HG03103 (cell line): ENCODE results near the gene FAM200A.
"Not testable (repeated sequence)": the region's sequence is repeated elsewhere in the genome, so short reads cannot be mapped to it uniquely, and the experiment has no call there.

Source experiments
- ATAC-seq: cut with Tn5 transposase; IDR thresholded peaks from one replicate; pipeline ENCODE4 v1.9.1; 2021; ENCODE audit warnings: low read depth; ENCODE audit not compliant: unreplicated experiment

Gene FAM200A

DNA sequence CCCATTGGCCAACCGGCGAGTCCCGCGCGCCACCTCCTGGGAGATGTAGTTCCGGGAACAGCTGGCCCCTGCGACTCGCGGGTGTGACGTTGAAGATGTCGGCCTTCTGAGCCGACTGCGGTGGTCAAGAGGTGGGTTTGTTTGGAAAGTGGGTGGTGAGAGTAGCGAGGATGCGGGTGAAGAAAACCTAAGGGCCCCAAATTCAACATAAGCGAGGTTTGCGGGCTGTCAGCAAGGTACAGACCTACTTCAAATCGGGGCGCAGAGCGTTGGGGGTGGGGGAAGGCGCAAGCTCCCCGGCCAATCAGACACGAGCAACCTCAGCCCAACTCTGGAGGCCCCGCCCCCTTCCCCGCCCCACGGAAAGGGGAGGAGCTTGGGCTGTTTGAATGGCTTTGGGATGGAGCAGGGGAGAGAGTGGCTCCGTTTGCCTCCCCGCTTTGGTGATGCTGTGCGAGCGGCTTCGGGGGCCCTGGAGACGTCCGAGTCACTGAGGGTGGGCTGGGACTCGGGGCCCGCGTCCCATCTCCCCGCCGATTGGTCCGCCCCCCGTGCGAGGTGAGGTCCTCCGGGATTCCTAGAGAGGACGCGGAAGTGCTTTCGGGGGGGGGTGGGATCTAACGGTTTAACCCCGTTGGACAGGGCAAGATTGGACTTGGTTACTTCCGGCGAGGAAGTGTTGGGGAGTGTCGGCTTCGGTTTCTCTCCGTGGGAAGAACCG is 47.2 kb downstream of the FAM200A start, which contains the start of gene ZKSCAN5:
ZKSCAN5 (plus strand) TSS at position 60 of the 721 bp plus-strand sequence. CDS start 1,383 bp downstream, outside the sequence.
- peak; percentile 48 for ATAC-seq

DNA sequence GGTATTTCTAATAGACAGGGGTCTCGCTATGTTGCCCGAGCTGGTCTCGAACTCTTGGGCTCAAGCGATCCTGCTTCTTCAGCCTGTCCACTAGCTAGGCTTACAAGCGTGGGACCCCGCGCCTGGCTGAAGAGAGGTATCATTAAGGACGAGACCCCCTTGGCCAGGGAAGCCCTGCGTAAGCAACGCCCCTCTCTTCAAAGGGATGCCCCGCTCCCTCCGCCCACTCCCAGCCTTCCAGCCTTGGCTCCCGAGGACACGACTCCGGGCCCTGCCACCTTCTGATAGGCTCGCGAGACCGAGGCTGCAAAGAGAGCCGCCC is 47.7 kb downstream of the FAM200A start:
- ATAC-seq, result peak; percentile 84

DNA sequence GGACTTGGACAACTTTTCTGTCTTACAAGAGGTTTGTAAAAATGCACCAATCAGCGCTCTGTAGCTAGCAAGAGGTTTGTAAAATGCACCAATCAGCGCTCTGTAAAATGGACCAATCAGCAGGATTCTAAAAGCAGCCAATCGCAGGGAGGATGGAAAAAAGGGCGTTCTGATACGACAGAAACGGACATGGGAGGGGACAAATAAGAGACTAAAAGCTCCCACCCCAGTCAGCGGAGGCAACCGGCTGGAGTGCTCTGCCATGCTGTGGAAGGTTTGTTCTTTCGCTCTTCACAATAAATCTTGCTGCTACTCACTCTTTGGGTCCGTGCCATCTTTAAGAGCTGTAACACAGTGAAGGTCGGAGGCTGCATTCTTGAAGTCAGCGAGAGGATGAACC is 50.7 kb downstream of the FAM200A start:
- ATAC-seq, result not testable (repeated sequence)

DNA sequence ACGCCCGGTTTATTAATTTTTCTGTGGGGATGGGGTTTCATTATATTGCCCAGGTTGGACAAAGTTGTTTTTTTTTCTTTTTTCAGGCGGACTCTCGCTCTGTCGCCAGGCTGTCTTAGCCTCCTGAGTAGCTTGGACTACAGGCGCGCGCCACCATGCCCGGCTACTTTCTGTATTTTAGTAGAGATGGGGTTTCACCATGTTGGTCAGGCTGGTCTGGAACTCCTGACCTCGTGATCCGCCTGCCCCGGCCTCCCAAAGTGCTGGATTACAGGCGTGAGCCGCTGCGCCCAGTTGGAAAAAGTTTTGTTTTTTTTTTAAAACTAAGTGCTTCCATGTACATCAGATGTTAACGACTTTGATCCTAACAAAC is 51.3 kb downstream of the FAM200A start:
- no peak for ATAC-seq

DNA sequence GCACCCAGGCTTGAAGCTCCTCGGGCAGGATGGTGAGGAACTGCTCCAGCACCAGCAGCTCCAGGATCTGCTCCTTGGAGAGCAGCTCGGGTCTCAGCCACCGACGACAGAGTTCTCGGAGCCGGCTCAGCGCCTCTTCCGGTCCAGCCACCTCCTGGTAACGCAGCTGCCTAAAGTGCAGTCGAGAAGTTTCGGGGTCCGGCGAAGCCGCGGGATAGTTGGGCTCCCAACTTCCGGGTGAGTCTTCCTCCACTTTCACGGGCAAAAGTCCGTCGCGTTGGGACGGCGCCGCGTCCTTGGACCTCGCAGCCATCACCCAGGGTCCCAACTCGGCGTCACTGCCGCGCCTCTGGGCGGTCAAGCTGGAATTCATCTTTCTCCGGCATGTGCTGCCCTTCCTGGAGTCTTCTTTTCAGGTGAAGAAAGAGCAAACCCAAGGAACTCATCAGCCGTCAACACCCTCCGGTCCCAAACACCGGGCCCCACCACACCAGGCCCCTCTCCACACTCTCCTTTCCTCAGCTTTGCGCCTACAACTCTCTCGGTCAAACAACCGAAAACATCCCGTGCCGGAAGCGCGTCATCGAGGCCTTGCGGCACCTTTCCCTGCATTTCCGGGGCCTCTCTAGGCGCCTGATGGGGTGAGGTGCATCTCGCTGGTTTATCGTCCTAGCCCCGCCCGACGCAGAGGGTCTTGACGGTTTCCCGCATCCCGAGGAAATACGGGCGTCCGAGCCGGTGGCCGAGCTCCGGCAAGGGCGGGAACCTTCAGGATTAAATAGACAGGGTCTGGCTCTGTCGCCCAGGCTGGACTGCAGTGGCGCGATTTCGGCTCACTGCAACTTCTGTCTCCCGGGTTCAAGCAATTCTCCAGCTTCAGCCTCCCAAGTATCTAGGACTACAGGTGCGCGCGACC is 51.9 kb downstream of the FAM200A start, which contains the start of gene ZNF394:
ZNF394 (minus strand) TSS at position 561 of the 916 bp plus-strand sequence; CDS start at position 373, 188 bp downstream.
- peak; percentile 34 for ATAC-seq

DNA sequence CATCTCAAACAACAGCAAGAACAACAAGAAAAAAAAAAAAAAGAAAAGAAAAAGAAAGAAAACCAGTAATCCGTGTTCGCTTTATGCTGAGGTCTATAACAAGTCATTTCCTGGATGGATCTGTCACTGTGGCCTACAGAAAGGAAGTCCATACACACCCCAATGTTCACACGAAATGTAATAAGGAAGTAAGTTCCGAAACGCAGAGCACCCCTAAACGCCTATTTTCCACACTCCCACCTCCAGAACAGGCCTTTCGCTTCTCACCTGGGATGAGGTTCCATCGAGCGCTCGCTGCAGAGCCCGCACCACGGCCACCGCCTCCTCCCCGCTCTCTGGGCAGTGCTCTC is 52.6 kb downstream of the FAM200A start:
- ATAC-seq, result peak; percentile 14

DNA sequence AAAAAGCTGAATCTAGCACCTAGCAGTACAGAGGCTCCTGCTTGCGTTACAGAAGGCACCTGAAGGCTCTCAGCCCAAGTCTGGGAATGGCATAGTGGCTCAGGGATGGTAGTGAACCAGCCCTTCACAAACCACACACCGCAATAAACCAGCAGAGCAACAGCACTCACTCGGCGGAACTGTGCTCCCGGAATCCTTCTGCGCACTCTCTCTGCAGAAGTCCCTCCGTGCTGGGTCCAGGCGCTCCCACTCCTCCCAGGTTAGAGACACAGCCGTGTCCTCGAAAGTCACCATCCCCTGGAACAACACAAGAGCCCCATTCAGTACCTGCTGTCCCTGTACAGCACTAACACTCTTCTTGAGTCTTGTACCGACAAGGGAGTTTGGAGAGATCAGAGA is 53.4 kb downstream of the FAM200A start:
- no peak for ATAC-seq

DNA sequence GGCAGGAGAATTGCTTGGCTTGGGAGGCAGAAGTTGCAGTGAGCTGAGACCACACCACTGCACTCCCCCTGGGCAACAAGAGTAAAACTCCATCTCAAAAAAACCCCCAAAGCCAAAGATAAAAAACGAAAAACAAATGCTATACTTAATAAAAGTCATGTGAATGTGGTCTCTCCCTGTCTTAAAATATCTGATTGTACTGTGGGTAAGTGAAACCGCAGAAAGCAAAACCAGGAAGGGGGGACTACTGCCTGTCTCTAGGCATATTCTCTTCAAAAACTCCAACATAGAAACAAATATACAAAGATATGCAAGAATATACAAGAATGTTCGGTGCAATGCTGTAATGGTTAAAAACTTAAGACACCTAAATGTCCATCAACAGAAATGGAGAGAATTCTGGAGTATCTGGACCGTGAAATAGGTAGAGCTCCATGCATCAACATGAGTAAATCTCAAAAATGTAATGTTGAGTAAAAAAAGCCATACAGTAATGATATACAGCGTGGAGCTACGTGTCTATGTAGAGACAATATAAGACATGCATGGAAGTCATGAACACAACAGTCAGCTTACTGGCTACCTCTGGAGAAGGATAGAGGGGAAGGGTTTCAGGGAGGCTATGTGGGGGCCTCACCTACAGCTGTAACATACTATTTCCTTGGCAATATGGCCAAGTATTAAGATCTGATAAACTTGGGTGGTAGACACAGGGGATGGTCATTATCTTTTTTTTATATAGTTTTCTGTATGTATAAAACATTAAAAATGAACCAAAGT is 54.0 kb downstream of the FAM200A start:
- no peak for ATAC-seq
